H1 (cell line): ENCODE measurements around the gene GAST. TPM values are rescaled to one million over a fixed set of nuclear protein-coding genes. Genes with fewer than 3 reads are reported as not detected.

Source experiments
- CTCF ChIA-PET: fragments of 300-600 bp; sonication (Branson Sonifier 250); formaldehyde crosslinking; loops from one replicate; lab custom pipeline; 2021; ENCODE audit not compliant: partially characterized antibody; lab: Charles Lee
- POLR2A ChIA-PET: fragments of 300-600 bp; sonication (Branson Sonifier 250); formaldehyde crosslinking; loops from one replicate; lab custom pipeline; 2021; ENCODE audit warnings: inconsistent platforms; ENCODE audit not compliant: partially characterized antibody; lab: Charles Lee
- DNase-seq, 2 experiments: peaks; one replicate each; pipeline versions ENCODE4 v3.0.0 to v3.0.0-alpha.2; 2010 to 2022; ENCODE audit warnings: low spot score in 2 of 2, low read depth in 1 of 2, mixed read lengths in 1 of 2
- FAIRE-seq: peaks from 2 replicates; lab custom pipeline; 2011; peaks lifted over from hg19 to GRCh38; lab: Jason Lieb, UNC
- H2AFZ ChIP-seq: 2 replicates; pipeline ENCODE4 v1.8.1; 2012; ENCODE audit warnings: low read length, inconsistent platforms
- H2AK5ac ChIP-seq: 2 replicates; pipeline ENCODE4 v1.6.1; 2013; ENCODE audit warnings: low read depth, low read length
- H2BK120ac ChIP-seq: replicated peaks from 2 replicates; pipeline ENCODE3; 2013; ENCODE audit warnings: low read depth, low read length, inconsistent platforms
- H2BK12ac ChIP-seq: 2 replicates; pipeline ENCODE4 v1.6.1; 2013; ENCODE audit warnings: low read depth, low read length
- H2BK15ac ChIP-seq: 2 replicates; pipeline ENCODE4 v1.6.1; 2013; ENCODE audit warnings: low read length
- H2BK20ac ChIP-seq: 2 replicates; pipeline ENCODE4 v1.6.1; 2013; ENCODE audit warnings: low read length
- H2BK5ac ChIP-seq: 2 replicates; pipeline ENCODE4 v1.6.1; 2013; ENCODE audit warnings: low read depth, low read length
- H3K14ac ChIP-seq: 2 replicates; pipeline ENCODE4 v1.6.1; 2013; ENCODE audit warnings: inconsistent platforms; ENCODE audit not compliant: insufficient read length
- H3K18ac ChIP-seq: 2 replicates; pipeline ENCODE4 v1.6.1; 2013; ENCODE audit warnings: low read length; ENCODE audit errors: extremely low read depth
- H3K23ac ChIP-seq: 2 replicates; pipeline ENCODE4 v1.6.1; 2013; ENCODE audit warnings: inconsistent platforms; ENCODE audit not compliant: insufficient read length
- H3K23me2 ChIP-seq: 2 replicates; pipeline ENCODE4 v1.6.1; 2013; ENCODE audit warnings: low read depth, low read length
- H3K27ac ChIP-seq: 2 replicates; pipeline ENCODE4 v1.6.1; 2011; ENCODE audit warnings: low read depth, low read length, inconsistent platforms
- H3K27me3 ChIP-seq, 4 experiments: replicated peaks in 1 of 4; 1 replicate in 1 of 4; 2 replicates in 3 of 4; pipeline versions ENCODE4 v1.6.1 to v1.8.1; 2011 to 2013; ENCODE audit warnings: low read length in 3 of 4, mild to moderate bottlenecking in 3 of 4, inconsistent platforms in 2 of 4, mixed read lengths in 2 of 4, moderate library complexity in 1 of 4; ENCODE audit not compliant: control insufficient read depth in 3 of 4, insufficient read depth in 3 of 4; ENCODE audit errors: extremely low read depth in 1 of 4
- H3K36me3 ChIP-seq, 4 experiments: 2 replicates each; pipeline versions ENCODE4 v1.6.1 to v1.8.1; 2011 to 2013; ENCODE audit warnings: mild to moderate bottlenecking in 4 of 4, low read length in 3 of 4, moderate library complexity in 2 of 4, control low read depth in 1 of 4, inconsistent platforms in 1 of 4; ENCODE audit not compliant: insufficient read depth in 4 of 4, control insufficient read depth in 2 of 4
- H3K4ac ChIP-seq: replicated peaks from 2 replicates; pipeline ENCODE3; 2013; ENCODE audit warnings: low read length, low read depth, mixed read lengths, inconsistent platforms; ENCODE audit not compliant: insufficient read length
- H3K4me1 ChIP-seq, 4 experiments: replicated peaks in 1 of 4; 1 replicate in 1 of 4; 2 replicates in 3 of 4; pipeline versions ENCODE4 v1.6.1 to v1.8.1; 2011 to 2013; ENCODE audit warnings: low read length in 3 of 4, inconsistent platforms in 2 of 4, mixed read lengths in 1 of 4; ENCODE audit not compliant: insufficient read depth in 4 of 4, control insufficient read depth in 3 of 4
- H3K4me2 ChIP-seq, 2 experiments: 2 replicates each; pipeline versions ENCODE4 v1.6.1 to v1.8.1; 2011 to 2013; ENCODE audit warnings: low read depth in 2 of 2, low read length in 2 of 2, control low read depth in 1 of 2, inconsistent platforms in 1 of 2, mild to moderate bottlenecking in 1 of 2; ENCODE audit not compliant: insufficient read depth in 1 of 2
- H3K4me3 ChIP-seq, 4 experiments: fragments of 200-600, 300-600 bp in 1 of 4; sonication (generic), shearing (Covaris generic), sonication (Bioruptor Twin) in 1 of 4; 2 replicates each; pipeline versions ENCODE4 v1.5.1 to v1.8.1; 2011 to 2016; ENCODE audit warnings: low read length in 4 of 4, low read depth in 3 of 4, control low read depth in 2 of 4, inconsistent platforms in 2 of 4, mild to moderate bottlenecking in 2 of 4, mixed read lengths in 1 of 4, moderate library complexity in 1 of 4; ENCODE audit not compliant: insufficient read depth in 2 of 4; ENCODE audit errors: extremely low read depth in 1 of 4
- H3K56ac ChIP-seq: replicated peaks from 2 replicates; pipeline ENCODE3; 2013; ENCODE audit warnings: low read depth, mild to moderate bottlenecking, mixed read lengths, low read length, inconsistent platforms; ENCODE audit not compliant: insufficient read length
- H3K79me1 ChIP-seq: 2 replicates; pipeline ENCODE4 v1.6.1; 2013; ENCODE audit warnings: low read depth, low read length, control low read depth
- H3K79me2 ChIP-seq, 2 experiments: 2 replicates each; pipeline versions ENCODE4 v1.6.1 to v1.8.1; 2012 to 2013; ENCODE audit warnings: low read length in 2 of 2, mild to moderate bottlenecking in 2 of 2, inconsistent platforms in 1 of 2; ENCODE audit not compliant: insufficient read depth in 2 of 2, control insufficient read depth in 1 of 2
- H3K9ac ChIP-seq, 4 experiments: replicated peaks in 1 of 4; 1 replicate in 1 of 4; 2 replicates in 3 of 4; pipeline versions ENCODE4 v1.6.1 to v1.8.1; 2011 to 2013; ENCODE audit warnings: low read depth in 3 of 4, low read length in 3 of 4, control low read depth in 2 of 4, mild to moderate bottlenecking in 2 of 4, moderate library complexity in 2 of 4, inconsistent platforms in 1 of 4; ENCODE audit errors: extremely low read depth in 1 of 4
- H3K9me3 ChIP-seq, 2 experiments: 2 replicates each; pipeline versions ENCODE4 v1.6.1 to v1.8.1; 2012 to 2013; ENCODE audit warnings: mild to moderate bottlenecking in 2 of 2, moderate library complexity in 2 of 2, control low read depth in 1 of 2, inconsistent platforms in 1 of 2, low read depth in 1 of 2, low read length in 1 of 2, mixed read lengths in 1 of 2; ENCODE audit not compliant: insufficient read depth in 2 of 2
- H4K20me1 ChIP-seq, 2 experiments: replicated peaks in 1 of 2; 2 replicates each; pipeline versions ENCODE3 to v1.8.1; 2011 to 2013; ENCODE audit warnings: inconsistent platforms in 2 of 2, low read length in 2 of 2, mild to moderate bottlenecking in 1 of 2; ENCODE audit not compliant: insufficient read depth in 2 of 2, control insufficient read depth in 1 of 2
- H4K5ac ChIP-seq: 2 replicates; pipeline ENCODE4 v1.6.1; 2013; ENCODE audit warnings: low read length, low read depth, mixed read lengths, inconsistent platforms; ENCODE audit not compliant: insufficient read length
- H4K8ac ChIP-seq: 2 replicates; pipeline ENCODE4 v1.8.0; 2013; ENCODE audit warnings: mild to moderate bottlenecking, moderate library complexity, low read length, inconsistent platforms; ENCODE audit not compliant: insufficient read depth; ENCODE audit errors: extremely low read depth
- H4K91ac ChIP-seq: replicated peaks from 2 replicates; pipeline ENCODE3; 2013; ENCODE audit warnings: low read length, mixed read lengths, inconsistent platforms; ENCODE audit not compliant: insufficient read length
- CEBPB ChIP-seq: IDR thresholded peaks from 2 replicates; pipeline ENCODE4 v1.6.1; 2012; ENCODE audit warnings: low read depth, low read length
- WGBS, 2 experiments: shearing (Covaris generic) in 1 of 2; methylation state at CpG; one replicate each; pipeline versions ENCODE4 v1.1.6 to v1.1.7; 2013 to 2015; ENCODE audit warnings: low lambda C conversion rate in 2 of 2, mixed read lengths in 2 of 2, inconsistent platforms in 1 of 2, low coverage in 1 of 2, missing lambda C conversion rate in 1 of 2; ENCODE audit not compliant: insufficient replicate concordance in 2 of 2, insufficient coverage in 1 of 2, insufficient read length in 1 of 2; ENCODE audit errors: extremely low coverage in 1 of 2, missing lambda C conversion rate in 1 of 2; 5-methylcytosine and 5-hydroxymethylcytosine counted together
- polyA plus RNA-seq, 7 experiments: library from polyadenylated mRNA; depleted of rRNA in 3 of 7; stranded (reverse) in 5 of 7; unstranded in 2 of 7; fragments of >200 nt in 5 of 7; fragments of 200-250 nt in 2 of 7; gene quantifications; 1 replicate in 5 of 7; 2 replicates in 1 of 7; 4 replicates in 1 of 7; pipeline versions ENCODE4 v1.2.1 to v1.2.3, GENCODE V29; 2011 to 2013; ENCODE audit warnings: missing spikeins in 2 of 7, mixed read lengths in 2 of 7
- total RNA-seq: library from RNA; stranded (reverse); fragmentation: NEBNext Ultra II Directional; extraction: Animal tissue kit (Norgen Biotek cat#: 25700); gene quantifications from 2 replicates; pipeline ENCODE4 v1.2.1, GENCODE V29; 2021

Gene GAST
- total and polyA plus RNA-seq, 2 of the 8 experiments (the other 6 are each of a cell fraction or from before 2014, with no cell fraction given) = not detected

DNA sequence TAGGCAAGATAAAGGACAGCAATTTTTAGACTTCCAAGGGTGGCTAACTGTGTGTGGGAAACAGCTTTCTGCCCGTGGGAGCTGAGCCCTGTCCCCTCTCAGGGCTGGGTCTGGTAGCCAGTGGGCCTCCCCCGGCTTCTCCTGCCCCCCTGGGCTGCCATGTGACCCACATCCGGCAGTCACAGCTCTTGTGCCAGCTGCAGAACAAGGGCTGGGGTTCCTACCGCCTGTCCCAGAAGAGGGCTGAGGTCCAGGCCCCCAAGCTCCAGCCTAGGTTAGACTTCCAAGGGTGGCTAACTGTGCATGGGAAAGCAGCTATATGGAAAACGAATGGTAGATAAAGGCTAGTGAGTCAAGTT, 6.1 kb downstream of the GAST start:
- Histone ChIP-seq H2AFZ (no peak overlapping the region), H3K36me3 (no peaks in the 10 kb centered on the region), H3K56ac (no peak overlapping the region), H3K27ac (no peak overlapping the region), H3K4me2 (no peak overlapping the region), H3K9ac (no peak overlapping the region), H3K9me3 (no peaks in the 10 kb centered on the region), H3K14ac (no peak overlapping the region), H3K4ac (no peak overlapping the region), H3K23ac (no peak overlapping the region), H4K5ac (no peak overlapping the region), H4K8ac (no peak overlapping the region), H2BK120ac (no peak overlapping the region), H2BK15ac (no peak overlapping the region), H2BK5ac (no peak overlapping the region), H4K20me1 (no peaks in the 10 kb centered on the region), H3K79me2 (no peaks in the 10 kb centered on the region), H3K27me3 (peaks cover 0 to 7% (median 2%) of the 10 kb centered on the region in 4 experiments; a peak in 3 of 7 replicates), H3K4me3 (no peak overlapping the region), H3K18ac (no peak overlapping the region), H3K23me2 (no peaks in the 10 kb centered on the region), H2AK5ac (no peak overlapping the region), H3K79me1 (no peaks in the 10 kb centered on the region), H2BK12ac (no peak overlapping the region), H4K91ac (no peak overlapping the region), H3K4me1 (peaks cover 0 to 2% (median 0%) of the 10 kb centered on the region in 4 experiments; a peak in 2 of 7 replicates), H2BK20ac (no peak overlapping the region)
- DNase-seq (no peak), FAIRE-seq (no peak)
- TF ChIP-seq CEBPB = no peak
- CTCF ChIA-PET = interaction anchor here (1.2 to 3.6 kb wide), 4 partner anchors 9 to 68 kb away, joined by 4 to 20 read pairs (median 8); partner anchors contain the start of gene JUP
- POLR2A ChIA-PET = interaction anchor here (1.0 to 22.1 kb wide), 4 partner anchors 10 to 26 kb away, joined by 4 to 378 read pairs (median 11); partner anchors contain the start of genes EIF1 and HAP1
- WGBS, 2 experiments = 84% methylated on average over 5 of the region's 5 CpGs; no CpG with 5 or more reads in 1 of the 2 experiments
